ENCODE measurements around the gene TOP1.

TOP1 gene

DNA sequence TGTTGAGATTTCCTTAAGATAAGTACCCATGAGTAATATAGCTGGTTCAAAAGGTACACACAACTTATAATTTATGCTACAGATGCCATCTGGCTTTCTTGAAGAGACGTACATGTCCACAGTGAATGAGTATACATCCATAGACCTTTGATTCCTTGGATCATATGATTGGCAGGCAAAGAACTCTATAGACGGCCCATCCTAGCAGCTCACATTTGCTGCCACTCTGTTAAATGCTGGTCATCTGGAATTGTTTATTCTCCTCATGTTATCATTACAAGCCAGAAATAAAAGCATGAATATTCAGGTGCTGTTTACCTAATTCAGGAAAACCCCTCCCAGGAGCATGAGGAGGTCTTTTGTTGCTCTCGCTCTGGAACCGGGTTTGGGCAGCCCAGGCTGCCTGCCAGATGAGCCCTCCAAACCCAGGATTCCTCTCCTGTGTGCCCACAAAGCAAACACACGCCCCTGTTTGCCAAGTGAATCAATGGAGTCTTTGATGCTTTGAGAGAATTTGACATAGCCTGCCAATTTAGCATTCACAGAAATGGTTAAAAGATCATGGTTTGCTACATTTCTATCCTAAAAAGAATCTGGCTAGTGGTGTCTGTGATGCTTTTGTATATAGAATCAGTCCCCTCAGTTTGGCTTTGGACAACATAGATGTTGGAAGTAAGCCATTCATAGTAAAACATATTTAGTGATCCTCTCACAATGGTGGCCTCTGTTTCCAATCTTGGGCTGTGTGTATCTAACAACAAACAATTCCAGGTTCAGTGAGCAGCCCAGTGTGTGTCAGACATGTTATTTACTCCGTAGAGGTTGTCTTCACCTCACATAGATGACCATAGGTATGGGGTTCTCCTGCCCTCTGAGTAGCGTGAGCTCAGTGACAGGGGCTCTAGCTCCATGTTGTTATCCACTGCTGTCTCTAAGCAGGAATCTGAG is 91.3 kb downstream of the TOP1 start:
- Histone ChIP-seq H4K8ac (ENCODE audit: low read depth, low read length) (no peak overlapping the region), H2BK120ac (ENCODE audit: insufficient read depth, low read length, poor library complexity) (no peak overlapping the region), H3K4me2 (ENCODE audit: low read length) (no peak overlapping the region), H3K4me3 (ENCODE audit: low read depth, low read length) (no peak overlapping the region), H4K91ac (ENCODE audit: low read depth, low read length) (no peak overlapping the region), H2AFZ (ENCODE audit: insufficient read depth, low read length, poor library complexity) (no peak overlapping the region), H3K4ac (ENCODE audit: low read depth, low read length) (no peak overlapping the region), H3K9me3 (ENCODE audit: insufficient read depth, low read depth, low read length) (no peaks in the 10 kb centered on the region), H3K18ac (ENCODE audit: low read length) (no peak overlapping the region), H3K79me2 (ENCODE audit: control insufficient read depth, insufficient read depth, low read length, poor library complexity) (no peaks in the 10 kb centered on the region), H2AK5ac (ENCODE audit: low read length) (no peak overlapping the region), H3K36me3 (ENCODE audit: control insufficient read depth in 1 of 2, insufficient read depth in 2 of 2, low read length in 2 of 2) (peaks cover 33 to 63% of the 10 kb centered on the region in 2 experiments), H4K12ac (ENCODE audit: low read depth, low read length) (no peak overlapping the region), H2BK12ac (ENCODE audit: low read length) (no peak overlapping the region), H3K9ac (ENCODE audit: low read length) (no peak overlapping the region), H3K14ac (ENCODE audit: low read length) (no peak overlapping the region), H3K27ac (ENCODE audit: low read depth, low read length) (no peak overlapping the region), H3K23ac (ENCODE audit: low read length) (no peak overlapping the region), H3K27me3 (ENCODE audit: insufficient read depth, low read length) (no peaks in the 10 kb centered on the region), H3K4me1 (ENCODE audit: control insufficient read depth in 1 of 2, insufficient read depth in 2 of 2, low read length in 2 of 2) (no peaks in the 10 kb centered on the region), H3K79me1 (ENCODE audit: low read length) (no peaks in the 10 kb centered on the region), H2BK5ac (ENCODE audit: low read depth, low read length, poor library complexity) (no peak overlapping the region)
- peak in 1 of 2 donors; percentile 32 for DNase-seq
- no CpG with 5 or more reads among the region's 7 CpGs for WGBS (ENCODE audit: extremely low coverage, insufficient coverage, insufficient read length)

- DNase-seq: no peak
- WGBS (ENCODE audit: extremely low coverage, insufficient coverage, insufficient read length): no CpG with 5 or more reads among the region's 3 CpGs
These were observed 92.8 kb downstream of the TOP1 start for GRCh38 chr20:41121399-41121798.

GRCh38 chr20:41123631-41124030 is 95.0 kb downstream of the TOP1 start:
- no peak overlapping the region for H2BK12ac ChIP-seq (ENCODE audit: low read length)
- H3K36me3 ChIP-seq (ENCODE audit: control insufficient read depth in 1 of 2, insufficient read depth in 2 of 2, low read length in 2 of 2): peaks cover 34 to 63% of the 10 kb centered on the region in 2 experiments
- H4K91ac ChIP-seq (ENCODE audit: low read depth, low read length): no peak overlapping the region
- DNase-seq: no peak
- no peak overlapping the region for H2AFZ ChIP-seq (ENCODE audit: insufficient read depth, low read length, poor library complexity)
- H2BK120ac ChIP-seq (ENCODE audit: insufficient read depth, low read length, poor library complexity): no peak overlapping the region
- H3K18ac ChIP-seq (ENCODE audit: low read length): no peak overlapping the region
- no CpG with 5 or more reads among the region's 6 CpGs for WGBS (ENCODE audit: extremely low coverage, insufficient coverage, insufficient read length)
- H3K9ac ChIP-seq (ENCODE audit: low read length): no peak overlapping the region
- H3K14ac ChIP-seq (ENCODE audit: low read length): no peak overlapping the region
- no peak overlapping the region for H3K4me3 ChIP-seq (ENCODE audit: low read depth, low read length)
- no peaks in the 10 kb centered on the region for H3K79me1 ChIP-seq (ENCODE audit: low read length)
- H3K4me2 ChIP-seq (ENCODE audit: low read length): no peak overlapping the region
- H3K4ac ChIP-seq (ENCODE audit: low read depth, low read length): no peak overlapping the region
- no peaks in the 10 kb centered on the region for H3K4me1 ChIP-seq (ENCODE audit: control insufficient read depth in 1 of 2, insufficient read depth in 2 of 2, low read length in 2 of 2)
- H3K27ac ChIP-seq (ENCODE audit: low read depth, low read length): no peak overlapping the region
- H3K9me3 ChIP-seq (ENCODE audit: insufficient read depth, low read depth, low read length): no peaks in the 10 kb centered on the region
- H3K79me2 ChIP-seq (ENCODE audit: control insufficient read depth, insufficient read depth, low read length, poor library complexity): no peaks in the 10 kb centered on the region
- H3K27me3 ChIP-seq (ENCODE audit: insufficient read depth, low read length): no peaks in the 10 kb centered on the region
- no peak overlapping the region for H2BK5ac ChIP-seq (ENCODE audit: low read depth, low read length, poor library complexity)
- H2AK5ac ChIP-seq (ENCODE audit: low read length): no peak overlapping the region
- no peak overlapping the region for H3K23ac ChIP-seq (ENCODE audit: low read length)
- H4K8ac ChIP-seq (ENCODE audit: low read depth, low read length): no peak overlapping the region
- H4K12ac ChIP-seq (ENCODE audit: low read depth, low read length): no peak overlapping the region

More at GRCh38 chr20:41121399-41121798, 92.8 kb downstream of the TOP1 start:
- Histone ChIP-seq H4K91ac (ENCODE audit: low read depth, low read length) (no peak overlapping the region), H3K9me3 (ENCODE audit: insufficient read depth, low read depth, low read length) (no peaks in the 10 kb centered on the region), H3K4ac (ENCODE audit: low read depth, low read length) (no peak overlapping the region), H3K9ac (ENCODE audit: low read length) (no peak overlapping the region), H2AFZ (ENCODE audit: insufficient read depth, low read length, poor library complexity) (no peak overlapping the region), H3K27me3 (ENCODE audit: insufficient read depth, low read length) (no peaks in the 10 kb centered on the region), H3K4me3 (ENCODE audit: low read depth, low read length) (no peak overlapping the region), H2BK12ac (ENCODE audit: low read length) (no peak overlapping the region), H3K4me2 (ENCODE audit: low read length) (no peak overlapping the region), H2AK5ac (ENCODE audit: low read length) (no peak overlapping the region), H3K18ac (ENCODE audit: low read length) (no peak overlapping the region), H3K23ac (ENCODE audit: low read length) (no peak overlapping the region), H4K8ac (ENCODE audit: low read depth, low read length) (no peak overlapping the region), H3K79me1 (ENCODE audit: low read length) (no peaks in the 10 kb centered on the region), H3K27ac (ENCODE audit: low read depth, low read length) (no peak overlapping the region), H3K14ac (ENCODE audit: low read length) (no peak overlapping the region), H3K36me3 (ENCODE audit: control insufficient read depth in 1 of 2, insufficient read depth in 2 of 2, low read length in 2 of 2) (peaks cover 31 to 65% of the 10 kb centered on the region in 2 experiments), H2BK120ac (ENCODE audit: insufficient read depth, low read length, poor library complexity) (no peak overlapping the region), H2BK5ac (ENCODE audit: low read depth, low read length, poor library complexity) (no peak overlapping the region), H4K12ac (ENCODE audit: low read depth, low read length) (no peak overlapping the region), H3K4me1 (ENCODE audit: control insufficient read depth in 1 of 2, insufficient read depth in 2 of 2, low read length in 2 of 2) (no peaks in the 10 kb centered on the region), H3K79me2 (ENCODE audit: control insufficient read depth, insufficient read depth, low read length, poor library complexity) (no peaks in the 10 kb centered on the region)

GRCh38 chr20:41124451-41125094 is 96.0 kb downstream of the TOP1 start:
- H4K8ac ChIP-seq (ENCODE audit: low read depth, low read length): no peak overlapping the region
- peaks cover 33 to 60% of the 10 kb centered on the region in 2 experiments for H3K36me3 ChIP-seq (ENCODE audit: control insufficient read depth in 1 of 2, insufficient read depth in 2 of 2, low read length in 2 of 2)
- H2AK5ac ChIP-seq (ENCODE audit: low read length): no peak overlapping the region
- H3K4me3 ChIP-seq (ENCODE audit: low read depth, low read length): no peak overlapping the region
- DNase-seq: no peak
- H3K9me3 ChIP-seq (ENCODE audit: insufficient read depth, low read depth, low read length): no peaks in the 10 kb centered on the region
- H3K23ac ChIP-seq (ENCODE audit: low read length): no peak overlapping the region
- H3K27me3 ChIP-seq (ENCODE audit: insufficient read depth, low read length): no peaks in the 10 kb centered on the region
- H2AFZ ChIP-seq (ENCODE audit: insufficient read depth, low read length, poor library complexity): no peak overlapping the region
- H2BK12ac ChIP-seq (ENCODE audit: low read length): no peak overlapping the region
- WGBS (ENCODE audit: extremely low coverage, insufficient coverage, insufficient read length): no CpG with 5 or more reads among the region's 3 CpGs
- no peak overlapping the region for H3K18ac ChIP-seq (ENCODE audit: low read length)
- H3K4me2 ChIP-seq (ENCODE audit: low read length): no peak overlapping the region
- H3K4me1 ChIP-seq (ENCODE audit: control insufficient read depth in 1 of 2, insufficient read depth in 2 of 2, low read length in 2 of 2): no peaks in the 10 kb centered on the region
- H2BK5ac ChIP-seq (ENCODE audit: low read depth, low read length, poor library complexity): no peak overlapping the region
- H3K27ac ChIP-seq (ENCODE audit: low read depth, low read length): no peak overlapping the region
- H4K91ac ChIP-seq (ENCODE audit: low read depth, low read length): no peak overlapping the region
- H3K14ac ChIP-seq (ENCODE audit: low read length): no peak overlapping the region
- H3K9ac ChIP-seq (ENCODE audit: low read length): no peak overlapping the region
- H3K4ac ChIP-seq (ENCODE audit: low read depth, low read length): no peak overlapping the region
- no peak overlapping the region for H4K12ac ChIP-seq (ENCODE audit: low read depth, low read length)
- no peaks in the 10 kb centered on the region for H3K79me1 ChIP-seq (ENCODE audit: low read length)
- H3K79me2 ChIP-seq (ENCODE audit: control insufficient read depth, insufficient read depth, low read length, poor library complexity): no peaks in the 10 kb centered on the region
- H2BK120ac ChIP-seq (ENCODE audit: insufficient read depth, low read length, poor library complexity): no peak overlapping the region
